Astrocyte of the cerebellum (primary cell): ENCODE measurements around the gene GPC1.

Experiments used
- DNase-seq: peaks from one replicate; pipeline ENCODE4 v3.0.0-alpha.2; 2011; ENCODE audit warnings: low read depth
- H3K4me3 ChIP-seq: 2 replicates; pipeline ENCODE4 v1.5.1; 2011; ENCODE audit warnings: mild to moderate bottlenecking, low read depth, low read length, moderate library complexity
- in situ Hi-C: cut with HindIII; loops from 2 replicates; pipeline ENCODE4 v1.10.0; 2017; ENCODE audit warnings: low sequenced_read_pairs
- TF ChIP-seq, protein P1 (sequence below): IDR thresholded peaks from 2 replicates; pipeline ENCODE4 v1.5.1; 2012; ENCODE audit warnings: low read length, low read depth, moderate library complexity, mild to moderate bottlenecking; ENCODE audit errors: missing control alignments

The GPC1 gene

DNA sequence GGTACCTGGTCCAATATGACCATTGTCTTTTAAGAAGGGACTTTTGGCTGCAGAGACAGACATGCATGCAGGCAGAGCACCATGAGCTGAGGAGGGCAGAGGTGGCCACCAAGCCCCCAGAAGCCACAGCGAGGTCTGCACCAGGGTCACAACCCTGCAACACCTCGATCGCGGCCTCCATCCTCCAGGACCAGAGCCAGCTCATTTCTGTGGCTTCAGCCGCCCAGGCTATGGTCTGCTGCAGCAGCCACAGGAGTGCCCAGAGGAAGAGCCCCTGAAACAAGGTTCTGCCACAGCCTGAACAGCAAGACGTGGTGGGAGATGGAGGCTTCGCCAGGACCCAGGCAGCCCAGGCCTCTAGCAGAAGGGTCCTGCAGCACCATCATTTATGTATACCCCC lies 68.4 kb downstream of the GPC1 start:
- TF ChIP-seq, protein P1, sequence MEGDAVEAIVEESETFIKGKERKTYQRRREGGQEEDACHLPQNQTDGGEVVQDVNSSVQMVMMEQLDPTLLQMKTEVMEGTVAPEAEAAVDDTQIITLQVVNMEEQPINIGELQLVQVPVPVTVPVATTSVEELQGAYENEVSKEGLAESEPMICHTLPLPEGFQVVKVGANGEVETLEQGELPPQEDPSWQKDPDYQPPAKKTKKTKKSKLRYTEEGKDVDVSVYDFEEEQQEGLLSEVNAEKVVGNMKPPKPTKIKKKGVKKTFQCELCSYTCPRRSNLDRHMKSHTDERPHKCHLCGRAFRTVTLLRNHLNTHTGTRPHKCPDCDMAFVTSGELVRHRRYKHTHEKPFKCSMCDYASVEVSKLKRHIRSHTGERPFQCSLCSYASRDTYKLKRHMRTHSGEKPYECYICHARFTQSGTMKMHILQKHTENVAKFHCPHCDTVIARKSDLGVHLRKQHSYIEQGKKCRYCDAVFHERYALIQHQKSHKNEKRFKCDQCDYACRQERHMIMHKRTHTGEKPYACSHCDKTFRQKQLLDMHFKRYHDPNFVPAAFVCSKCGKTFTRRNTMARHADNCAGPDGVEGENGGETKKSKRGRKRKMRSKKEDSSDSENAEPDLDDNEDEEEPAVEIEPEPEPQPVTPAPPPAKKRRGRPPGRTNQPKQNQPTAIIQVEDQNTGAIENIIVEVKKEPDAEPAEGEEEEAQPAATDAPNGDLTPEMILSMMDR = no peak
- H3K4me3 ChIP-seq = no peak overlapping the region
- no peak for DNase-seq
- in situ Hi-C loops = no loop called here

DNA sequence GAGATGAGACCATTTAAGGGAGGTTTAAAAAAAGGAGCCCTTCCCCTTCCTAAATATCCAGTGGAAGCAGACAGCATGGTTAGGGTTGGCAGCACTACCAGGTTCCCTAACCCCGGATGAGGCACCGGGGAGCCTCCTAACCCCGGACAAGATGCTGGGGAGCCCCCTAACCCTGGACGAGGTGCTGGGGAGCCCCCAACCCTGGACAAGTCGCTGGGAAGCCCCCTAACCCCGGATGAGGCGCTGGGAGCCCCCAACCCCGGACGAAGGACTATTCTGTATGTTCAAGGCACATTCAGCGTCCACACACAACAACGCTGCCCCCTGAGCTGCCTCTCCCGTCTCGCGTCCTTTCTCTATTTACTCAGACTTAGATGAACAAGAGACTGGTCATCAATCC lies 70.4 kb downstream of the GPC1 start:
- H3K4me3 ChIP-seq = no peak overlapping the region
- no peak for DNase-seq
- in situ Hi-C loops = no loop called here
- TF ChIP-seq, protein P1 = no peak

DNA sequence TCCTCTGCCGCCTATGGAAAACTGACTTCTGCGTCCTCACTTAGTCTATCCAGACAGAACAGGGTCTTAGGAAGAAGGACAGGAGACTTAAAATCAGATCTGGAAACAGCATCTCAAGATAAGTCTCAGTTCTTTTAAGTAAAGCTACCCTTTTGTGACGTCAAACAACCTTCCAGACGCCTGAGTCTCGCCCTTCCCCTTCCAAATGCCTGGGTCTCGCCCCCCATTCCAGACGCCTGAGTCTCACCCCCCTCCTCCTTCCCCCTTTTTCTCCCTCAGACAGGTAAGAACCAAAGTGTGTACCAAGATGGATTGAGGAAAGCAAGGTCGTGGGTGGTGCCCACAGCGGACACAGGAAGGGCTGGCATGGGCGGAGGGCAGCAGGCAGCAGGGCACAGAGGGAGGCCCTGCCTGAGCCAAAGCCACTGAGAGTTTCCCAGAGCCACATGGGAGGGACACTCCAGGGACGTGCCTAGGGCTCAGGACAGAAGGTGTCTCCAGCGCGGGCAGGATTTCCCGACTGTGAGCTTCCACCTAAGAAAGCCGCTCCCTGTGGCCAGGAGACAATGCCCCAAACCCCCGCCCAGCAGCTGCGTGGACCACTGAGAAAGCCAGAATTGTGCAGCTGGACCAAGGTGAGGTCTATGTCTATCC lies 71.1 kb downstream of the GPC1 start:
- in situ Hi-C loops = no loop called here

DNA sequence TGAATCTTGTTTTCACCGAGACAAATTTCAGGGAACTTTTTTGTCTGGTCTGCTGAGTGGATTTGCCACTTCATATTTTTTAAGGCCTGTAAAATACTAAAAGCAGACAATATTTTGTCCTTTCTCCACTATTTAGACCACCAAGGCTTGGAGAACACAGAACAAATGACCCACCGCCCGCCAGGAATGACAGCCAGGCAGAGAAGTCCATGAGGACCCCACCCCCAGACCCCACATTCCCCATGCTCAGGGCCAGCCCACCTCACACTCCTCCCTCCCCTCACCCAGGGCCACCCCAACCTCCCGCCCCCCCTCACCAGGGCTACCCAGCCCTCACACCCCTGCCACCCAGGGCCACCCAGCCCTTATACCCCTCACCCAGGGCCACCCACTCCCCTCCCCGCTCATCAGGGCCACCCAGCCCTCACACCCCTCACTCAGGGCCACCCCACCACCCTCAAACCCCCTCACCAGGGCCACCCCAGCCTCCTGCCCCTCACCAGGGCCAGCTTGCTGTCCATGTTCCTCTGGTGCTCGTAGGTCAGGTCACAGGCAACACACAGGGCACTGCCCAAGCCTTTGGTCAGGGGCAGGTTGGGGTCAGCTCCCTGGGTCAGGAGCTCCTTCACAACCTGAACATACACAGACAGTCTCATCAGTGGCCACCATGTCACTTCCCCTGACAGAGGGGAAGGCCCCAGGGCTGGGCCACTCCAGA lies 71.8 kb downstream of the GPC1 start:
- in situ Hi-C loops = no loop called here
- no peak for DNase-seq
- TF ChIP-seq, protein P1 = no peak
- no peak overlapping the region for H3K4me3 ChIP-seq

More for the DNA sequence above, 71.1 kb downstream of the GPC1 start:
- TF ChIP-seq, protein P1 = no peak
- no peak overlapping the region for H3K4me3 ChIP-seq
- DNase-seq = no peak

DNA sequence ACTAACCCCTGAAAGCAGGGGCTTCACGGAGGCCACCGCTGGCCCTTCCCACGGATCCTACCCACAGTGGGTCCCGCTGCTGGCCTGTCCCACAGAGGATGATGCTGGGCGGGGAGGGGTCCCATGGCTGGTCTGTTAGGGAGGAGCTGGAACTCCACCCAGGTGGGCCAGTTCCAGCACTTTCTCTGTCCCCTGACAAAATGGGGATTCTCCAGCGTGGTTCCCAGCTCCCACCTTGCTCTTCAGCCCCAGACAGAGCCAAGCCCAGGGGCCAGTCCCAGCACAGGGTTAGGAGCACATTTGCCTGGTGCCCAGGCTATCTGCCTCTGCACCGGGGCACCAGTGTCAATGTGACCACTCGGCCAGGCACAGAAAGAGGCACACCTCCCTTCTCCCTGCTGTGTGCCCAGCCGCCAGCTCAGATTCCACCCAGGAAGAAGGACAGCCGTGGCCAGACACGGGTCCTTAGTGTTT lies 72.4 kb downstream of the GPC1 start:
- no peak for DNase-seq
- no peak overlapping the region for H3K4me3 ChIP-seq
- in situ Hi-C loops = no loop called here
- TF ChIP-seq, protein P1 = no peak

DNA sequence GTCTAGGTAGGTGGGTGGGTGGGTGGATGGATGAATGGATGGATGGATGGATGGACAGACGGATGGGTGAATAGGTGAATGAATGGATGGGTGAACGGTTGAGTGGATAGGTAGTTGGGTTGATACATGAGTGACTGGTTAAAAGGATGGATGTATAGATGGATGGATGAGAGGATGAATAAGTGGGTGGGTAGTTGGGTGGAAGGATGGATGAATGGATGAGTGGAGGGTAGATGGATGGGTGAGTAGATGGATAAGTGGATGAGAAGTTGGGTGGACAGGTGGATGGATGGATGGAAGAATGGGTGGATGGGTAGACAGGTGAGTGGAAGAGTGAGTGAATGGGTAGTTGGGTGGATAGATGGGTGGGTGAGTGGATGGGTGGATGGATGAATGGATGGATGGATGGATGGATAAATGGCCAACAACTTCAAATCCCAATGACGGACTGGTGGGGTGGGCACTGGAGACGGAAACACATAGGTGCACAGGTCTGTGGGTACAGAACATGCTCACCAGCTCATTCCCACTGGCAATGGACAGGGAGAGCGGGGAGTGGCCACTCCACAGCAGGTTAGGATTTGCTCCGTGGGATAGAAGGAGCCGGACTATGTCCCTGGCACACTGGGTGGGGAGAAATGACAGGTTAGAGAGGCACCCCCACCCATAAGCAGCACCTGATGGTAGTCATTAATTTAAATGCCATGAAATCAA lies 73.5 kb downstream of the GPC1 start:
- TF ChIP-seq, protein P1 = no peak
- H3K4me3 ChIP-seq = no peak overlapping the region
- DNase-seq = no peak
- in situ Hi-C loops = no loop called here
